Naive thymus-derived CD4-positive, alpha-beta T cell (primary cell): Measurements from ENCODE around the gene ZNF415. TPM values are rescaled to one million over a fixed set of nuclear protein-coding genes. Genes with fewer than 3 reads are reported as not detected.

Experiments used
- ATAC-seq: fragments of 150-1000 bp; cut with Tn5 transposase; 2 replicates; pipeline ENCODE4 v1.10.0; 2021; ENCODE audit warnings: mild to moderate bottlenecking, moderate library complexity
- CTCF ChIA-PET: fragments of 350-600 bp; sonication (Branson Sonifier 250); formaldehyde crosslinking; loops from one replicate; lab custom pipeline; 2021; ENCODE audit warnings: antibody characterized with exemption; lab: Charles Lee
- POLR2A ChIA-PET: fragments of 350-600 bp; sonication (Branson Sonifier 250); formaldehyde crosslinking; loops from one replicate; lab custom pipeline; 2021; ENCODE audit warnings: antibody characterized with exemption, inconsistent platforms; lab: Charles Lee
- DNase-seq, 9 donors: peaks; one replicate each; pipeline versions ENCODE4 v3.0.0 to v3.0.0-alpha.2; 2020 to 2022; ENCODE audit warnings: mixed read lengths in 1 of 9
- H3K27ac ChIP-seq: one replicate; pipeline ENCODE4 v1.7.0; 2013; ENCODE audit warnings: mild to moderate bottlenecking, low read depth, low read length, moderate library complexity
- H3K27me3 ChIP-seq, 2 donors: one replicate each; pipeline ENCODE4 v1.7.0; 2013; ENCODE audit warnings: low read length in 2 of 2, mild to moderate bottlenecking in 2 of 2, moderate library complexity in 2 of 2; ENCODE audit not compliant: control insufficient read depth in 2 of 2, insufficient read depth in 2 of 2
- H3K36me3 ChIP-seq, 3 experiments: 1 replicate in 2 of 3; 2 replicates in 1 of 3; pipeline ENCODE4 v1.7.0; 2013; ENCODE audit warnings: low read length in 3 of 3, mild to moderate bottlenecking in 3 of 3, moderate library complexity in 1 of 3; ENCODE audit not compliant: insufficient read depth in 3 of 3, control insufficient read depth in 2 of 3
- H3K4me1 ChIP-seq, 2 donors: one replicate each; pipeline ENCODE4 v1.7.0; 2013; ENCODE audit warnings: low read length in 2 of 2, mild to moderate bottlenecking in 2 of 2, moderate library complexity in 1 of 2; ENCODE audit not compliant: control insufficient read depth in 2 of 2, insufficient read depth in 2 of 2
- H3K4me3 ChIP-seq: 2 replicates; pipeline ENCODE4 v1.7.0; 2013; ENCODE audit warnings: mild to moderate bottlenecking, low read length
- H3K9me3 ChIP-seq, 3 experiments: 1 replicate in 2 of 3; 2 replicates in 1 of 3; pipeline ENCODE4 v1.7.0; 2013; ENCODE audit warnings: low read length in 3 of 3; ENCODE audit not compliant: control insufficient read depth in 2 of 3
- H3K27ac Mint-ChIP-seq, 9 donors: one replicate each; pipeline ENCODE4 v1.8.0; 2020 to 2022; ENCODE audit warnings: mixed read lengths in 9 of 9, mild to moderate bottlenecking in 8 of 9, moderate library complexity in 5 of 9, inconsistent platforms in 2 of 9
- H3K27me3 Mint-ChIP-seq, 5 donors: one replicate each; pipeline ENCODE4 v1.8.0; 2021 to 2022; ENCODE audit warnings: mixed read lengths in 5 of 5, mild to moderate bottlenecking in 1 of 5
- H3K36me3 Mint-ChIP-seq, 5 donors: one replicate each; pipeline ENCODE4 v1.8.0; 2020 to 2022; ENCODE audit warnings: mixed read lengths in 5 of 5, mild to moderate bottlenecking in 3 of 5, inconsistent platforms in 1 of 5
- H3K4me1 Mint-ChIP-seq, 7 donors: one replicate each; pipeline ENCODE4 v1.8.0; 2020 to 2022; ENCODE audit warnings: mixed read lengths in 7 of 7, mild to moderate bottlenecking in 3 of 7, inconsistent platforms in 1 of 7
- H3K4me3 Mint-ChIP-seq, 10 donors: one replicate each; pipeline ENCODE4 v1.8.0; 2020 to 2022; ENCODE audit warnings: mild to moderate bottlenecking in 10 of 10, mixed read lengths in 10 of 10, moderate library complexity in 6 of 10, inconsistent platforms in 2 of 10
- H3K9me3 Mint-ChIP-seq, 11 donors: one replicate each; pipeline ENCODE4 v1.8.0; 2020 to 2022; ENCODE audit warnings: mixed read lengths in 11 of 11, mild to moderate bottlenecking in 4 of 11, inconsistent platforms in 1 of 11, moderate library complexity in 1 of 11
- intact Hi-C, 2 donors: fragments of 100-400 bp; cut with micrococcal nuclease; formaldehyde crosslinking; loops; one replicate each; pipeline ENCODE4 v1.15.1; 2023
- polyA plus RNA-seq, 2 donors: library from polyadenylated mRNA; unstranded; fragments of 300-500 nt; fragmentation: Illumina TruSeq; gene quantifications; one replicate each; pipeline ENCODE4 v1.2.3, GENCODE V29; 2021
- total RNA-seq, 6 experiments: library from RNA in 5 of 6; stranded (reverse) in 5 of 6; gene quantifications; 1 replicate in 5 of 6; 2 replicates in 1 of 6; pipeline ENCODE4 v1.2.3 and lab custom pipeline; 2021 to 2026

The ZNF415 gene
- total and polyA plus RNA-seq, 7 experiments from 2014 or later = 0.58 to 3.6 (median 1.2) TPM

GRCh38 chr19:53112286-53112685, 20.4 kb downstream of the ZNF415 start:
- no peaks in the 10 kb centered on the region for H3K4me1 ChIP-seq
- intact Hi-C loops = no loop called here
- Mint-ChIP-seq H3K4me3 (no peak overlapping the region), H3K9me3 (peaks cover 22 to 90% (median 67%) of the 10 kb centered on the region in 11 donors), H3K27me3 (peaks cover 0 to 17% (median 2%) of the 10 kb centered on the region in 5 donors), H3K36me3 (peaks cover 25 to 52% (median 50%) of the 10 kb centered on the region in 5 donors), H3K27ac (no peak overlapping the region), H3K4me1 (no peaks in the 10 kb centered on the region)
- H3K9me3 ChIP-seq = peaks cover 0 to 44% (median 14%) of the 10 kb centered on the region in 3 experiments
- peaks cover 0 to 19% (median 4%) of the 10 kb centered on the region in 3 experiments for H3K36me3 ChIP-seq
- ChIA-PET CTCF (no interaction called here), POLR2A (interaction anchor here (0.5 kb wide), 1 partner anchor 11 kb away, joined by 4 read pairs; no protein-coding TSS in a partner anchor)
- H3K27me3 ChIP-seq = no peaks in the 10 kb centered on the region
- no peak overlapping the region for H3K27ac ChIP-seq
- ATAC-seq (no peak), DNase-seq (no peak)
- H3K4me3 ChIP-seq = no peak overlapping the region

- H3K27ac ChIP-seq = no peak overlapping the region
- H3K4me3 ChIP-seq = no peak overlapping the region
- Mint-ChIP-seq H3K4me3 (no peak overlapping the region), H3K27me3 (peaks cover 0 to 17% (median 2%) of the 10 kb centered on the region in 5 donors), H3K27ac (no peak overlapping the region), H3K36me3 (peaks cover 21 to 32% (median 26%) of the 10 kb centered on the region in 5 donors), H3K9me3 (peaks cover 16 to 73% (median 46%) of the 10 kb centered on the region in 11 donors), H3K4me1 (no peaks in the 10 kb centered on the region)
- no peaks in the 10 kb centered on the region for H3K4me1 ChIP-seq
- H3K9me3 ChIP-seq = peaks cover 0 to 19% (median 18%) of the 10 kb centered on the region in 3 experiments
- H3K36me3 ChIP-seq = peaks cover 0 to 11% (median 4%) of the 10 kb centered on the region in 3 experiments
- intact Hi-C loops = no loop called here
- H3K27me3 ChIP-seq = no peaks in the 10 kb centered on the region
- DNase-seq (no peak), ATAC-seq (no peak)
- ChIA-PET CTCF (no interaction called here), POLR2A (no interaction called here)
These were observed 23.2 kb downstream of the ZNF415 start for GRCh38 chr19:53109527-53109926.

- peak within 1 kb of the TSS; percentile 89 for H3K27ac ChIP-seq
- peak within 1 kb of the TSS; percentile 79 to 98 (median 94) for H3K27ac Mint-ChIP-seq
- H3K27me3 ChIP-seq = no peaks in the 10 kb centered on the region
- H3K36me3 Mint-ChIP-seq = peaks cover 8 to 36% (median 30%) of the 10 kb centered on the region in 5 donors
- H3K4me3 ChIP-seq = peak within 1 kb of the TSS; percentile 99
- peaks cover 0 to 14% (median 0%) of the 10 kb centered on the region in 3 experiments for H3K36me3 ChIP-seq
- peaks cover 13 to 15% of the 10 kb centered on the region in 2 donors for H3K4me1 ChIP-seq
- H3K4me1 Mint-ChIP-seq = peaks cover 21 to 36% (median 34%) of the 10 kb centered on the region in 7 donors
- H3K27me3 Mint-ChIP-seq = no peaks in the 10 kb centered on the region
- intact Hi-C loops = loop anchor here (1.0 to 5.0 kb wide), 33 partner anchors 29 to 1344 kb away; partner anchors contain the start of genes ZNF320 (in 2 of the 2), ZNF611 (in 2 of the 2), ZNF677 (in 2 of the 2) and ZNF765 (in 2 of the 2)
- peaks cover 0 to 5% (median 3%) of the 10 kb centered on the region in 3 experiments for H3K9me3 ChIP-seq
- ChIA-PET POLR2A (interaction anchor here (0.6 to 1.0 kb wide), 3 partner anchors 55 to 418 kb away, joined by 3 read pairs; partner anchors contain the start of gene ZNF347), CTCF (no interaction called here)
- H3K9me3 Mint-ChIP-seq = peaks cover under 1 to 56% (median 23%) of the 10 kb centered on the region in 11 donors
- DNase-seq (peak; percentile 95 to 99 (median 97)), ATAC-seq (peak; percentile 99)
- peak within 1 kb of the TSS; percentile 85 to 97 (median 88) for H3K4me3 Mint-ChIP-seq
These were observed 29.2 kb downstream of the ZNF415 start, which contains the start of gene ZNF160 for GRCh38 chr19:53103234-53104203. Gene ZNF160, minus strand, starts transcription at chr19:53103422. Its CDS starts 17,146 bp downstream, at chr19:53086276.

- CTCF ChIA-PET = no interaction called here
- Mint-ChIP-seq H3K9me3 (peaks cover 0 to 56% (median 16%) of the 10 kb centered on the region in 11 donors), H3K27me3 (no peaks in the 10 kb centered on the region), H3K4me1 (peaks cover 22 to 43% (median 34%) of the 10 kb centered on the region in 7 donors), H3K36me3 (peaks cover 12 to 43% (median 37%) of the 10 kb centered on the region in 5 donors), H3K27ac (peak overlapping the region; percentile 79 to 98 (median 94)), H3K4me3 (peak overlapping the region; percentile 85 to 97 (median 88))
- DNase-seq (peak; percentile 10 to 48 (median 29)), ATAC-seq (no peak)
- Histone ChIP-seq H3K4me1 (peaks cover 13 to 15% of the 10 kb centered on the region in 2 donors), H3K27ac (peak overlapping the region; percentile 89), H3K4me3 (peak overlapping the region; percentile 99), H3K27me3 (no peaks in the 10 kb centered on the region), H3K9me3 (peaks cover 0 to 5% (median 0%) of the 10 kb centered on the region in 3 experiments), H3K36me3 (peaks cover 0 to 18% (median 0%) of the 10 kb centered on the region in 3 experiments)
- intact Hi-C loops = loop anchor here (1.0 to 5.0 kb wide), 33 partner anchors 30 to 1345 kb away; partner anchors contain the start of genes ZNF320 (in 2 of the 2), ZNF611 (in 2 of the 2), ZNF677 (in 2 of the 2) and ZNF765 (in 2 of the 2)
- POLR2A ChIA-PET = interaction anchor here (0.6 to 1.0 kb wide), 2 partner anchors 56 to 1979 kb away, joined by 3 read pairs; partner anchors contain the start of gene ZNF347
These were observed 29.9 kb downstream of the ZNF415 start for GRCh38 chr19:53102756-53103233.

GRCh38 chr19:53102206-53102755, 30.4 kb downstream of the ZNF415 start:
- Mint-ChIP-seq H3K4me1 (peaks cover 26 to 48% (median 36%) of the 10 kb centered on the region in 7 donors), H3K27ac (peak overlapping the region; percentile 79 to 97 (median 93)), H3K27me3 (no peaks in the 10 kb centered on the region), H3K4me3 (peak overlapping the region; percentile 85 to 97 (median 88)), H3K9me3 (peaks cover 0 to 56% (median 13%) of the 10 kb centered on the region in 11 donors), H3K36me3 (peaks cover 17 to 48% (median 42%) of the 10 kb centered on the region in 5 donors)
- H3K4me1 ChIP-seq = peaks cover 13 to 15% of the 10 kb centered on the region in 2 donors
- CTCF ChIA-PET = no interaction called here
- no peak for DNase-seq
- H3K27me3 ChIP-seq = no peaks in the 10 kb centered on the region
- H3K27ac ChIP-seq = peak overlapping the region; percentile 89
- ATAC-seq = no peak
- POLR2A ChIA-PET = interaction anchor here (0.6 to 1.2 kb wide), 5 partner anchors 19 to 1978 kb away, joined by 3 to 4 read pairs (median 3); partner anchors contain the start of genes ZNF320 and ZNF347
- intact Hi-C loops = loop anchor here (2.0 to 5.0 kb wide), 13 partner anchors 31 to 1345 kb away; partner anchors contain the start of genes LENG8 (in 1 of the 2), ZNF415 (in 1 of the 2), ZNF468 (in 1 of the 2) and ZNF525 (in 1 of the 2)
- peak overlapping the region; percentile 99 for H3K4me3 ChIP-seq
- peaks cover 0 to 5% (median 0%) of the 10 kb centered on the region in 3 experiments for H3K9me3 ChIP-seq
- H3K36me3 ChIP-seq = peaks cover 0 to 23% (median 0%) of the 10 kb centered on the region in 3 experiments
